Testis (tissue), 3 donors: ENCODE results near the gene CTU1. TPM values are rescaled to one million over a fixed set of nuclear protein-coding genes. Genes with fewer than 3 reads are reported as not detected.

Experiments used
- DNase-seq: peaks from one replicate; pipeline ENCODE4 v3.0.0-alpha.2; 2019
- H3K27ac ChIP-seq, 2 donors: fragments of 200-600 bp; sonication (generic); one replicate each; pipeline ENCODE4 v1.5.1; 2019
- H3K27me3 ChIP-seq: fragments of 200-600 bp; sonication (generic); one replicate; pipeline ENCODE4 v1.5.1; 2019
- H3K36me3 ChIP-seq: fragments of 200-600 bp; sonication (generic); one replicate; pipeline ENCODE4 v1.5.1; 2017; ENCODE audit warnings: low read depth; ENCODE audit errors: missing control alignments
- H3K4me1 ChIP-seq: fragments of 200-600 bp; sonication (generic); one replicate; pipeline ENCODE4 v1.5.1; 2019
- H3K4me3 ChIP-seq, 2 donors: fragments of 200-600 bp; sonication (generic); one replicate each; pipeline ENCODE4 v1.5.1; 2017 to 2019
- H3K9me3 ChIP-seq: fragments of 200-600 bp; sonication (generic); one replicate; pipeline ENCODE4 v1.5.1; 2017
- POLR2A ChIP-seq: fragments of 450-650 bp; IDR thresholded peaks from one replicate; pipeline ENCODE4 v1.6.1; 2017; ENCODE audit warnings: antibody characterized with exemption, mild to moderate bottlenecking, moderate library complexity
- WGBS, 2 donors: methylation state at CpG; one replicate each; pipeline ENCODE4 v1.1.5; 2018; 5-methylcytosine and 5-hydroxymethylcytosine counted together
- intact Hi-C: fragments of 100-400 bp; cut with DNase I; formaldehyde crosslinking; loops from one replicate; pipeline ENCODE4 v1.15.1; 2023; ENCODE audit warnings: low total_unique reads
- polyA plus RNA-seq: library from polyadenylated mRNA; stranded (reverse); fragments of 350-450 nt; fragmentation: Illumina TruSeq; extraction: RNeasy Lipid Tissue Mini Kit (QIAGEN cat#74804); gene quantifications from one replicate; pipeline ENCODE4 v1.2.3, GENCODE V29; 2014; ENCODE audit warnings: low read depth, low replicate concordance; ENCODE audit not compliant: insufficient read depth
- total RNA-seq, 2 donors: library from RNA; depleted of rRNA; stranded (reverse); fragments of >200 nt; gene quantifications; one replicate each; pipeline ENCODE4 v1.2.3, GENCODE V29; 2016
- TF ChIP-seq, protein P1 (sequence below), 3 experiments: fragments of 450-650 bp in 2 of 3; fragments of 200-600 bp in 1 of 3; sonication (generic) in 1 of 3; IDR thresholded peaks; one replicate each; pipeline ENCODE4 v1.5.1; 2016 to 2019; ENCODE audit warnings: antibody characterized with exemption in 3 of 3, mild to moderate bottlenecking in 2 of 3, moderate library complexity in 1 of 3

CTU1 gene
- total and polyA plus RNA-seq, 3 donors from 2014 or later: 2.0 to 23.5 (median 17.6) TPM

DNA sequence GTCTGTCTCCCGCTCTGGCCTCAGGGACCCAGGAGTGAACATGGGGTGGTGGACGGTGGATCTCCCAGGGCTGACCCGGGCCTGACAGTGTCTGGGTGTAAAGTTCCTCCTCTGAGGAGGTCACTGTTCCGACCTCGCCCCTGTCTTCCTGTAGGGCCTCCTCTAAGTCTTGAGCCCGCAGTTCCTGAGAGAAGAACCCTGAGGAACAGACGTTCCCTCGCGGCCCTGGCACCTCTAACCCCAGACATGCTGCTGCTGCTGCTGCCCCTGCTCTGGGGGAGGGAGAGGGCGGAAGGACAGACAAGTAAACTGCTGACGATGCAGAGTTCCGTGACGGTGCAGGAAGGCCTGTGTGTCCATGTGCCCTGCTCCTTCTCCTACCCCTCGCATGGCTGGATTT is 16.5 kb upstream of the CTU1 start, which contains the start of gene SIGLEC9:
TSS of gene SIGLEC9 (plus strand) at position 178 of the 400 bp plus-strand sequence. CDS start at position 247, 69 bp downstream.
- H3K4me3 ChIP-seq: peak within 1 kb of the TSS in 1 of 2 donors; percentile 20
- 43 to 46% methylated on average over 8 to 14 of the region's 14 CpGs for WGBS, 2 donors

DNA sequence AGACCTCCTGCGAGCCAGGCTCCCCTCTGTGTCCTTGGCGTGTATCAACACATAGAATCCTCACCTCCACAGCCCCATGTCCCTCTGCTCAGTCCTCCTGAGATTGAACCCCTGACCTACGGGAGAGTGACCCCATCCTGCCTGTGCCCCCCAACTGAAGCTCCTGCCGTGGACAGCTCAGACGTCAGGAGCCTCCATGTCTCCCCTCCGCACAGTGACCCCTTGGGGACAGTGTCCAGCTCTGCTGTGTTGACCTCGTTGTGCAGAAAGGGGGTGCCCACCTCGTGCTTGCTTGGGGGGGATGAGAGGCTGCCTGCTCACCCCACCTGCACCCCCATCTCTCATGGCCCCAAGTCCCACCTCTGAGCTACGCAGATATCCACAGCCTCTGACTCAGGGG is 16.0 kb upstream of the CTU1 start:
- no peak for DNase-seq
- Histone ChIP-seq H3K27me3 (no peaks in the 10 kb centered on the region), H3K4me1 (peaks cover 49% of the 10 kb centered on the region), H3K27ac (peak overlapping the region; percentile 55 to 84), H3K4me3 (no peak overlapping the region), H3K9me3 (no peaks in the 10 kb centered on the region), H3K36me3 (no peaks in the 10 kb centered on the region)
- intact Hi-C loops: no loop called here
- TF ChIP-seq, protein P1, sequence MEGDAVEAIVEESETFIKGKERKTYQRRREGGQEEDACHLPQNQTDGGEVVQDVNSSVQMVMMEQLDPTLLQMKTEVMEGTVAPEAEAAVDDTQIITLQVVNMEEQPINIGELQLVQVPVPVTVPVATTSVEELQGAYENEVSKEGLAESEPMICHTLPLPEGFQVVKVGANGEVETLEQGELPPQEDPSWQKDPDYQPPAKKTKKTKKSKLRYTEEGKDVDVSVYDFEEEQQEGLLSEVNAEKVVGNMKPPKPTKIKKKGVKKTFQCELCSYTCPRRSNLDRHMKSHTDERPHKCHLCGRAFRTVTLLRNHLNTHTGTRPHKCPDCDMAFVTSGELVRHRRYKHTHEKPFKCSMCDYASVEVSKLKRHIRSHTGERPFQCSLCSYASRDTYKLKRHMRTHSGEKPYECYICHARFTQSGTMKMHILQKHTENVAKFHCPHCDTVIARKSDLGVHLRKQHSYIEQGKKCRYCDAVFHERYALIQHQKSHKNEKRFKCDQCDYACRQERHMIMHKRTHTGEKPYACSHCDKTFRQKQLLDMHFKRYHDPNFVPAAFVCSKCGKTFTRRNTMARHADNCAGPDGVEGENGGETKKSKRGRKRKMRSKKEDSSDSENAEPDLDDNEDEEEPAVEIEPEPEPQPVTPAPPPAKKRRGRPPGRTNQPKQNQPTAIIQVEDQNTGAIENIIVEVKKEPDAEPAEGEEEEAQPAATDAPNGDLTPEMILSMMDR (IDR thresholded peaks at IDR 0.05): no peak
- no peak for TF ChIP-seq POLR2A
- WGBS, 2 donors: 87 to 100% methylated on average over 2 to 9 of the region's 9 CpGs

More for the DNA sequence above, 16.5 kb upstream of the CTU1 start, which contains the start of gene SIGLEC9:
- intact Hi-C loops: no loop called here
- no peaks in the 10 kb centered on the region for H3K36me3 ChIP-seq
- no peaks in the 10 kb centered on the region for H3K9me3 ChIP-seq
- peak; percentile 75 for DNase-seq
- peak within 1 kb of the TSS; percentile 55 to 84 for H3K27ac ChIP-seq
- peaks cover 50% of the 10 kb centered on the region for H3K4me1 ChIP-seq
- TF ChIP-seq POLR2A: no peak
- TF ChIP-seq, protein P1 (IDR thresholded peaks at IDR 0.05): no peak
- no peaks in the 10 kb centered on the region for H3K27me3 ChIP-seq

DNA sequence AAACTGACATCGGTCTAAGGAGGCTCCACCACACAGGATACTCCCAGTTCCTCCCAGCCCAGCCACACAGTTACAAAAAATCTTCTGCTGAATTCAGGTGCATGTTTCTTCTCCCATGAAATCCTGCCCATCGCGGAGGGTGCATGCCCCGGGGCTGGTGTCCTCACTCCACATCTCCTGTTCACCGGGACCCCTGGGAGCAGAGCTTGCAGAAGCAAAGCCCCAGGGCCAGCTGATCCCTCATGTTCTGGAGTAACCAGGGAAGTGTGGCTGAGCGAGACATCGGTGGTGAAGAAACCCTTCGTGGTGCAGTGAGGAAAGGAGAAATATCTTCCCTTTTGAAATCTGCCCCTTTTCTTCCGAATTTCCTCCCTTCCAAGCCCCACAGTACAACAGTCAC is 15.6 kb upstream of the CTU1 start:
- Histone ChIP-seq H3K9me3 (no peaks in the 10 kb centered on the region), H3K36me3 (no peaks in the 10 kb centered on the region), H3K27me3 (no peaks in the 10 kb centered on the region), H3K4me3 (no peak overlapping the region), H3K4me1 (peaks cover 44% of the 10 kb centered on the region), H3K27ac (peak overlapping the region; percentile 55 to 84)
- no peak for DNase-seq
- TF ChIP-seq, protein P1 (IDR thresholded peaks at IDR 0.05): no peak
- TF ChIP-seq POLR2A: no peak
- intact Hi-C loops: no loop called here
- 73 to 90% methylated on average over 9 of the region's 9 CpGs for WGBS, 2 donors

DNA sequence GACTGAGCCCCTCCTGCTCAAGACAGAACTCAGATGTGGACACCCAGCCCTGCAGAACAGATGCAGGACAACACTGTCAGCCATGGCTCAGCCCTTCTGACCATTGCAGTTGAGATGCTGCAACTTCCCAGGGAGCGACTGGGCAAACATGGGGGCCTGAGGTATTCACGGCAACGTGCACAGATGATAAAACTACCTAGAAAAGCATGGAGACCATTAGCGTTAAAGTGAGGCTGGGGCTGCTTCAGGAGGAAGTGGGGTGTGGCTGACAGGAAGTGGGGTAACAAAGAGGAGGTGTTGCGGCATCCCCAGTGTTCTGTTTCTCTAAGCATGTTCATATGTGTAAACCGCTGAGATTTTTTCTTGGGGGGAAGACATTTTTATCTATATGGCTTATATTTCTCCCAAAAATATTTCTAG is 15.2 kb upstream of the CTU1 start:
- intact Hi-C loops: no loop called here
- Histone ChIP-seq H3K4me1 (peaks cover 40% of the 10 kb centered on the region), H3K27ac (peak overlapping the region; percentile 63 to 84), H3K4me3 (no peak overlapping the region), H3K27me3 (no peaks in the 10 kb centered on the region), H3K9me3 (no peaks in the 10 kb centered on the region), H3K36me3 (no peaks in the 10 kb centered on the region)
- DNase-seq: no peak
- TF ChIP-seq POLR2A: no peak
- TF ChIP-seq, protein P1 (IDR thresholded peaks at IDR 0.05): no peak
- 75 to 81% methylated on average over 6 of the region's 6 CpGs for WGBS, 2 donors
